PC-9 (cell line): ENCODE data around the gene CAPZB.

ENCODE experiments used
- EZH2 ChIP-seq: fragments of 200-600 bp; sonication (generic); IDR thresholded peaks from 2 replicates; pipeline ENCODE4 v1.8.0; 2017; ENCODE audit warnings: antibody characterized with exemption, low read depth
- TF ChIP-seq, protein P1 (sequence below): fragments of 200-600 bp; sonication (generic); conservative IDR thresholded peaks from 2 replicates; pipeline ENCODE4 v1.6.1; 2017; ENCODE audit warnings: mixed run types, antibody characterized with exemption, mild to moderate bottlenecking, moderate library complexity

DNA sequence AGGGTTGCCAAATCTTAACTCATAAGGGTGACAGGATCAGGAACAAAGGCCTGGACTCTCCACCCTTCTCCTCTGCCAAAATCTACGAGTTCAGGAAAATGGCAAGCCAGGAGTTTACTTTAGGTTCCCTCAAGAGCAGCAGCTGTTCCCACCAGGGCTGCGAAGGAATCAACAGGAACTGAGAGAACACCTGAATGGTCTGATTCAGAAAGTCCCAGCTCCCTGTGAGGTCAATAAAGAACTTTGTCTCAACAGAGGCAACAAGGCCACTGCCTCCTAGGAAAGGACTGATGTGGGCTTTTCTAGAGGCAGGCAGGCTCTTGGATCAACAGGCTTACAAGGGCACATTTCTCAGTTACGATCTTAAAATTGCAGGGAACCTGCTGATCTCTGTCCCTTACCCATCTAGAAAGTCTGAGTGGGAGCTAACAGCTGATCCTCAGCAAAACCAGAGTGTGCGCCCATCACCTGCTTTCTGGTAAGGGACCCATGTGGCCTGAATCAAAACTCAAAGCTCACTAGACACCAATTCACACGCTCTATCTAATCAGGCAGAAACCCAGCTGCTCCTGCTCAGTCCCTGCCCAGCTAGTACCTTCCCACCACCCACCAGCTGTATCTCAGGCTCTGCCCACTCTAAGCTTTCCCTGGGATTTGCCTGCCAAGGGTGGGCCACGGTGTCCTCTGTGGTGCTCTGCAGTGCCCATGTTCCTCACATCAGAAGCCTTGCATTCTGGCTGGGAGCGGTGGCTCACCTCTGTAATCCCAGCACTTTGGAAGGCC is 83.1 kb downstream of the CAPZB start:
- TF ChIP-seq, protein P1, sequence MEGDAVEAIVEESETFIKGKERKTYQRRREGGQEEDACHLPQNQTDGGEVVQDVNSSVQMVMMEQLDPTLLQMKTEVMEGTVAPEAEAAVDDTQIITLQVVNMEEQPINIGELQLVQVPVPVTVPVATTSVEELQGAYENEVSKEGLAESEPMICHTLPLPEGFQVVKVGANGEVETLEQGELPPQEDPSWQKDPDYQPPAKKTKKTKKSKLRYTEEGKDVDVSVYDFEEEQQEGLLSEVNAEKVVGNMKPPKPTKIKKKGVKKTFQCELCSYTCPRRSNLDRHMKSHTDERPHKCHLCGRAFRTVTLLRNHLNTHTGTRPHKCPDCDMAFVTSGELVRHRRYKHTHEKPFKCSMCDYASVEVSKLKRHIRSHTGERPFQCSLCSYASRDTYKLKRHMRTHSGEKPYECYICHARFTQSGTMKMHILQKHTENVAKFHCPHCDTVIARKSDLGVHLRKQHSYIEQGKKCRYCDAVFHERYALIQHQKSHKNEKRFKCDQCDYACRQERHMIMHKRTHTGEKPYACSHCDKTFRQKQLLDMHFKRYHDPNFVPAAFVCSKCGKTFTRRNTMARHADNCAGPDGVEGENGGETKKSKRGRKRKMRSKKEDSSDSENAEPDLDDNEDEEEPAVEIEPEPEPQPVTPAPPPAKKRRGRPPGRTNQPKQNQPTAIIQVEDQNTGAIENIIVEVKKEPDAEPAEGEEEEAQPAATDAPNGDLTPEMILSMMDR, result no peak
- TF ChIP-seq EZH2, result no peak
